Testis (tissue), 2 donors: ENCODE results near the gene ZNF106.

ENCODE experiments used
- CTCF ChIP-seq, 3 experiments: fragments of 450-650 bp in 2 of 3; fragments of 200-600 bp in 1 of 3; sonication (generic) in 1 of 3; IDR thresholded peaks; one replicate each; pipeline ENCODE4 v1.5.1; 2016 to 2019; ENCODE audit warnings: antibody characterized with exemption in 3 of 3, mild to moderate bottlenecking in 2 of 3, moderate library complexity in 1 of 3
- POLR2A ChIP-seq: fragments of 450-650 bp; IDR thresholded peaks from one replicate; pipeline ENCODE4 v1.6.1; 2017; ENCODE audit warnings: antibody characterized with exemption, mild to moderate bottlenecking, moderate library complexity

DNA sequence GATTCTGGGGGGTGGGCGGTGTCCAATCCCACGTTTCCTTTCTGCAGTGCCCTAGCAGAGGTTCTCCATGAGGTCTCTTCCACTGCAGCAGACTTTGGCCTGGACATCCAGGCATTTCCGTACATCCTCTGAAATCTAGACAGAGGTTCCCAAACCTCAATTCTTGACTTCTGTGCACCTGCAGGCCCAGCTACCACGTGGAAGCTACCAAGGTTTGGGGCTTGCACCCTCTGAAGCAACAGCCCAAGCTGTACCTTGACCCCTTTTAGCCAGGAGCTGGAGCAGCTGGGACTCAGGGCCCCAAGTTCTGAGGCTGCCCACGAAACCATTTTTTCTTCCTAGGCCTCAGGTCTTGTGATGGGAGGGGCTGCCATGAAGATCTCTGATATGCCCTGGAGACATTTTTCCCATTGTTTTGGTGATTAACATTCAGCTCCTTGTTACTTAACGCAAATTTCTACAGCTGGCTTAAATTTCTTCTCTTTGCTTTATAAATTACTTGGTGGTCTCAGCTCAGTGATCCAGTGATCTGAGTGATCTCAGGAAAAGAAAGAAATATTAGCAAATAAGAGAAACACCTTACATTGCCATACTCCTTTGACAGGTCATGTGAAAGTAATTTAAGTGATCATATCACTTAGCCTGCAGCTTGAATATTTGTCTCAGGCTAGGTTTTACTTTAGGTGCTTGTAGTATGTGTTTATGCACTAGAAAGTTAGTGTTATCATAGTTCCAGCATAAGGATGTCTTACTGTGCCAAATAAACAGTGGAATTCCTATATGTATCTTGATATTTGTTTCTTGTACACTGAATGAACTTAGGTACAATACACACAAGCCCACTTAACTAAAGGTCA lies 7.5 kb upstream of the ZNF106 start:
- TF ChIP-seq CTCF (IDR thresholded peaks at IDR 0.05) (no peak), POLR2A (no peak)
